ENCODE data around the gene RYR3. TPM values are rescaled to one million over a fixed set of nuclear protein-coding genes. Genes with fewer than 3 reads are reported as not detected.

RYR3 gene
- total RNA-seq, 1 donor from 2014 or later = under 0.01 TPM

GRCh38 chr15:33722673-33723015 lies 411.9 kb downstream of the RYR3 start:
- H3K4me3 ChIP-seq (ENCODE audit: low read depth, low read length) = no peak overlapping the region
- no peak for TF ChIP-seq CTCF (IDR thresholded peaks at IDR 0.05; ENCODE audit: insufficient read depth, low read length, severe bottlenecking)
- H3K36me3 ChIP-seq (ENCODE audit: control insufficient read depth, insufficient read depth, low read length) = no peaks in the 10 kb centered on the region
- no peak for FAIRE-seq
- DNase-seq (ENCODE audit: low read depth) = no peak
- no peaks in the 10 kb centered on the region for H3K27me3 ChIP-seq (ENCODE audit: control insufficient read depth, insufficient read depth, low read length)

- H3K36me3 ChIP-seq (ENCODE audit: control insufficient read depth, insufficient read depth, low read length) = no peaks in the 10 kb centered on the region
- no peak for DNase-seq (ENCODE audit: low read depth)
- no peak overlapping the region for H3K4me3 ChIP-seq (ENCODE audit: low read depth, low read length)
- TF ChIP-seq CTCF (IDR thresholded peaks at IDR 0.05; ENCODE audit: insufficient read depth, low read length, severe bottlenecking) = no peak
- FAIRE-seq = no peak
- no peaks in the 10 kb centered on the region for H3K27me3 ChIP-seq (ENCODE audit: control insufficient read depth, insufficient read depth, low read length)
These were observed 413.7 kb downstream of the RYR3 start for GRCh38 chr15:33724321-33725036.

GRCh38 chr15:33729653-33730052 lies 418.9 kb downstream of the RYR3 start:
- FAIRE-seq (no peak), DNase-seq (ENCODE audit: low read depth) (peak; percentile 43)

GRCh38 chr15:33730815-33731214 lies 420.0 kb downstream of the RYR3 start:
- Histone ChIP-seq H3K27me3 (ENCODE audit: control insufficient read depth, insufficient read depth, low read length) (no peaks in the 10 kb centered on the region), H3K36me3 (ENCODE audit: control insufficient read depth, insufficient read depth, low read length) (no peaks in the 10 kb centered on the region), H3K4me3 (ENCODE audit: low read depth, low read length) (no peak overlapping the region)
- no peak for DNase-seq (ENCODE audit: low read depth)
- no peak for FAIRE-seq
- TF ChIP-seq CTCF (IDR thresholded peaks at IDR 0.05; ENCODE audit: insufficient read depth, low read length, severe bottlenecking) = no peak

More at GRCh38 chr15:33729653-33730052, 418.9 kb downstream of the RYR3 start:
- Histone ChIP-seq H3K4me3 (ENCODE audit: low read depth, low read length) (no peak overlapping the region), H3K36me3 (ENCODE audit: control insufficient read depth, insufficient read depth, low read length) (no peaks in the 10 kb centered on the region), H3K27me3 (ENCODE audit: control insufficient read depth, insufficient read depth, low read length) (no peaks in the 10 kb centered on the region)
- TF ChIP-seq CTCF (IDR thresholded peaks at IDR 0.05; ENCODE audit: insufficient read depth, low read length, severe bottlenecking) = peak; percentile 52

- Histone ChIP-seq H3K36me3 (ENCODE audit: control insufficient read depth, insufficient read depth, low read length) (no peaks in the 10 kb centered on the region), H3K27me3 (ENCODE audit: control insufficient read depth, insufficient read depth, low read length) (no peaks in the 10 kb centered on the region), H3K4me3 (ENCODE audit: low read depth, low read length) (no peak overlapping the region)
- DNase-seq (ENCODE audit: low read depth) = no peak
- TF ChIP-seq CTCF (IDR thresholded peaks at IDR 0.05; ENCODE audit: insufficient read depth, low read length, severe bottlenecking) = no peak
- no peak for FAIRE-seq
These were observed 424.4 kb downstream of the RYR3 start for GRCh38 chr15:33735143-33735542.
